Mucosa of rectum (tissue), 2 donors: ENCODE measurements around the gene C6orf163.
"Not testable (repeated sequence)": the region's sequence is repeated elsewhere in the genome, so short reads cannot be mapped to it uniquely, and the experiment has no call there.

Source experiments
- H3K27ac ChIP-seq, 2 donors: one replicate each; pipeline ENCODE4 v1.7.0; 2013; ENCODE audit warnings: inconsistent platforms in 2 of 2, low read depth in 2 of 2, low read length in 2 of 2
- H3K27me3 ChIP-seq, 2 donors: one replicate each; pipeline ENCODE4 v1.7.0; 2013; ENCODE audit warnings: low read length in 2 of 2; ENCODE audit not compliant: control insufficient read depth in 2 of 2, insufficient read depth in 2 of 2
- H3K36me3 ChIP-seq, 2 donors: one replicate each; pipeline ENCODE4 v1.7.0; 2013; ENCODE audit warnings: low read length in 2 of 2; ENCODE audit not compliant: control insufficient read depth in 2 of 2, insufficient read depth in 2 of 2
- H3K4me1 ChIP-seq, 2 donors: one replicate each; pipeline ENCODE4 v1.7.0; 2013; ENCODE audit warnings: low read length in 2 of 2, mild to moderate bottlenecking in 1 of 2; ENCODE audit not compliant: control insufficient read depth in 2 of 2, insufficient read depth in 2 of 2
- H3K4me3 ChIP-seq, 2 donors: one replicate each; pipeline ENCODE4 v1.7.0; 2013; ENCODE audit warnings: low read length in 2 of 2
- H3K9ac ChIP-seq, 2 donors: one replicate each; pipeline ENCODE4 v1.7.0; 2013; ENCODE audit warnings: low read length in 2 of 2, low read depth in 1 of 2, mild to moderate bottlenecking in 1 of 2
- H3K9me3 ChIP-seq, 2 donors: one replicate each; pipeline ENCODE4 v1.7.0; 2013; ENCODE audit warnings: low read length in 2 of 2; ENCODE audit not compliant: control insufficient read depth in 2 of 2
- donor health status: healthy.
- donor health status: Normal muscosa, but diverticular disease.

The C6orf163 gene

DNA sequence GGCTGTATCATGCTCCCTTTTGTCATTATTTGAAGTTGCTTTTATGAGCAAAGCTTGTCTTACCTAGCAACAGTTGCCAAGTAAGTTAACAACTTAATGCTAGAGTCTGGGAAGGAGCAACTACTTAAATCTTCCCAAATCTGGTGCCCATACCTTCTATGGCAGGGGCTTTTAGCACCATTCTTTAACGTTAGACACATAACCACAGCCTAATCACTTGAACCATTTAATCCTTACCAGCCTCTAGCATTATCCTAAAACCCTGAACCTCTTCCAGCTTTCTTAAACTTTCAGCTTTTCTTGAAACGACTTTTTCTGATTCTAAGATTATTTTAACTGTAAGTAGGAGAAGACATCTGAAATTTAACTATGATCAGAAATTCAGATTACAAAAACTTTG lies at the start of gene C6orf163:
Gene C6orf163 (plus strand): TSS at position 83 of the 400 bp plus-strand sequence. CDS start 287 bp downstream, at position 370.
- Histone ChIP-seq H3K9me3 (no peaks in the 10 kb centered on the region), H3K9ac (no peak within 1 kb of the TSS), H3K36me3 (peaks cover 0 to 3% of the 10 kb centered on the region in 2 donors), H3K4me1 (no peaks in the 10 kb centered on the region), H3K27ac (no peak within 1 kb of the TSS), H3K27me3 (no peaks in the 10 kb centered on the region), H3K4me3 (no peak within 1 kb of the TSS)

GRCh38 chr6:87297119-87297518 lies 47.5 kb upstream of the C6orf163 start:
- no peak overlapping the region for H3K9ac ChIP-seq
- H3K27me3 ChIP-seq = no peaks in the 10 kb centered on the region
- H3K4me1 ChIP-seq = no peaks in the 10 kb centered on the region
- H3K4me3 ChIP-seq = no peak overlapping the region
- H3K36me3 ChIP-seq = no peaks in the 10 kb centered on the region
- no peaks in the 10 kb centered on the region for H3K9me3 ChIP-seq
- no peak overlapping the region for H3K27ac ChIP-seq

GRCh38 chr6:87301277-87301676 lies 43.3 kb upstream of the C6orf163 start:
- H3K36me3 ChIP-seq, H3K4me1 ChIP-seq, H3K9ac ChIP-seq, H3K27ac ChIP-seq, H3K4me3 ChIP-seq, H3K9me3 ChIP-seq, H3K27me3 ChIP-seq: not testable (repeated sequence)

DNA sequence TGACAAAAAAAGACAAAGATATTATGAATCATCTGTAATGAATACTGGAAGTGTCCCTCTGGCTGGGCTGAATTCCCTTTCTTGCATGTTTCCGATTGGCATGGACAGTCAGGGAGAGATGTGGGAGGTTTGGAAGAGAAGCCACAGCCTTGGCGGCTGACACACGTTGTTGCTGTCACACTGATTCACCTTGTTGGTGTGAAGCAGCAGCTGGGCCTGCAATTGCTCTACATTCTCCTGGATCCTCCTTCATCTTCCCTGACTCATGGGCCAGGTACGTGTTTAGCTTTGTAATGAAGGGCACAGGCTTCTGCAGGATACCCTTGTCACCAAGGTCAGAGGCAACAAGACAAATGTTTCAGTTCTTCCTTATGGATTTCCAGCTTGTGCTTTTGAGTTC lies 35.6 kb upstream of the C6orf163 start:
- Histone ChIP-seq H3K9me3 (no peaks in the 10 kb centered on the region), H3K27me3 (no peaks in the 10 kb centered on the region), H3K4me3 (no peak overlapping the region), H3K4me1 (no peaks in the 10 kb centered on the region), H3K9ac (no peak overlapping the region), H3K36me3 (no peaks in the 10 kb centered on the region), H3K27ac (no peak overlapping the region)

DNA sequence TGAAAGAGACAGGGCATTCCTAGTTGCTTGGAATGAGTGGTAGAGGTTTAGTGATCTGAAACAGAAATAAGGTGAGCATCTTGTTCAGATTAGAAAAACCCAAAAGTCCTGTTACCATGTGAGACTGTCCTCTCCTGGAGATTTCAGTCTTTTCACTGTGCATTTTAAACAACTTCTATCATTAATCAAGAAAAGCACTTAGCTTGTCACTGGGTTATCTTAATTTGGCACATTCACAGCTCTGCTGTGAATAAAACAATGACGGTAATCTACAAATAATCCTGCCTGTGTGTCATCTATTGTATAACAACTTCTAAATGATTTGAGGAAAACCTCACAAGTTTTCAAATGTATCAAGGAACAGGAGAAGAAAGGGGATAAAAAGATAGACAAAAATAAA lies 31.8 kb upstream of the C6orf163 start:
- no peaks in the 10 kb centered on the region for H3K9me3 ChIP-seq
- H3K27ac ChIP-seq = no peak overlapping the region
- no peaks in the 10 kb centered on the region for H3K36me3 ChIP-seq
- no peaks in the 10 kb centered on the region for H3K27me3 ChIP-seq
- H3K9ac ChIP-seq = no peak overlapping the region
- H3K4me1 ChIP-seq = no peaks in the 10 kb centered on the region
- no peak overlapping the region for H3K4me3 ChIP-seq

GRCh38 chr6:87315071-87315470 lies 29.5 kb upstream of the C6orf163 start:
- H3K27ac ChIP-seq = no peak overlapping the region
- H3K27me3 ChIP-seq = no peaks in the 10 kb centered on the region
- H3K4me3 ChIP-seq = no peak overlapping the region
- H3K9ac ChIP-seq = no peak overlapping the region
- no peaks in the 10 kb centered on the region for H3K9me3 ChIP-seq
- no peaks in the 10 kb centered on the region for H3K4me1 ChIP-seq
- no peaks in the 10 kb centered on the region for H3K36me3 ChIP-seq

DNA sequence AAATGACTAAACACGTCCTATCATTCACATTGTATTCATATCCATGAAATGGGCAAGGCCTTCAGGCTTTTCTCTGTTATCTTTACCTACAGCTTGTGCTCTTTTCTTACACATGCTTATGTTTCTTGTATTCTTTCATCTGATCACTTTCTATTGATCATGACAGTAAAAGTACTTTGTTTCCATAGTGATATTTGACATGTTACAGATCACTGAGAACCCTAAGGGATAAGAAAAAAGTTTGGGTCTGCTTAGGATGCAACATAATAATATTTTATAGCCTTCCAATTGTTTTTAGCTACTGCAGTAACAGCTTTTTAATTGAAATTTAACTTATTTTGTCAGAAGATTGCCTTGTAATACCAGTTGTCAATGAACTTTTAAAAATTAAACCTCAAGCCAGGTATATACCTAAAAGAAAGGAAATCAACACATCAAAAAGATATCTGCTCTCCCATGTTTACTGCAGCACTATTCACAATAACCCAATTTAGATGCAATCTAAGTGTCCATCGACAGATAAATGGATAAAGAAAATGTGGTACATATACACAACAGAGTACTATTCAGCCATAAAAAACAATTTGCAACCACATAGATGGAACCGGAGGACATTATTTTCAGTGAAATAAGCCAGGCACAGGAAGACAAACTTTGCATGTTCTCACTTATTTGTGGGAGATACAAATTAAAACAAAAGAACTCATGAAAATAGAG lies 25.2 kb upstream of the C6orf163 start:
- H3K27ac ChIP-seq = no peak overlapping the region
- no peak overlapping the region for H3K9ac ChIP-seq

GRCh38 chr6:87322304-87323212 lies 22.1 kb upstream of the C6orf163 start, which contains the start of gene SMIM8:
Gene SMIM8 (plus strand): TSS chr6:87322588. CDS start chr6:87337032, 14,444 bp downstream.
- H3K4me3 ChIP-seq = peak within 1 kb of the TSS; percentile 97 to 99
- H3K27ac ChIP-seq = peak within 1 kb of the TSS; percentile 68 to 79
- H3K27me3 ChIP-seq = no peaks in the 10 kb centered on the region
- H3K9me3 ChIP-seq = no peaks in the 10 kb centered on the region
- peaks cover 0 to 3% of the 10 kb centered on the region in 2 donors for H3K4me1 ChIP-seq
- H3K36me3 ChIP-seq = no peaks in the 10 kb centered on the region
- H3K9ac ChIP-seq = peak within 1 kb of the TSS; percentile 88 to 96

More for the DNA sequence above, 25.2 kb upstream of the C6orf163 start:
- H3K36me3 ChIP-seq = no peaks in the 10 kb centered on the region
- H3K27me3 ChIP-seq = no peaks in the 10 kb centered on the region
- no peaks in the 10 kb centered on the region for H3K9me3 ChIP-seq
- H3K4me3 ChIP-seq = no peak overlapping the region
- H3K4me1 ChIP-seq = peaks cover 0 to 3% of the 10 kb centered on the region in 2 donors

GRCh38 chr6:87323880-87324279 lies 20.7 kb upstream of the C6orf163 start:
- not testable (repeated sequence) for H3K9me3 ChIP-seq, H3K27ac ChIP-seq, H3K27me3 ChIP-seq, H3K4me3 ChIP-seq, H3K4me1 ChIP-seq, H3K9ac ChIP-seq, H3K36me3 ChIP-seq

DNA sequence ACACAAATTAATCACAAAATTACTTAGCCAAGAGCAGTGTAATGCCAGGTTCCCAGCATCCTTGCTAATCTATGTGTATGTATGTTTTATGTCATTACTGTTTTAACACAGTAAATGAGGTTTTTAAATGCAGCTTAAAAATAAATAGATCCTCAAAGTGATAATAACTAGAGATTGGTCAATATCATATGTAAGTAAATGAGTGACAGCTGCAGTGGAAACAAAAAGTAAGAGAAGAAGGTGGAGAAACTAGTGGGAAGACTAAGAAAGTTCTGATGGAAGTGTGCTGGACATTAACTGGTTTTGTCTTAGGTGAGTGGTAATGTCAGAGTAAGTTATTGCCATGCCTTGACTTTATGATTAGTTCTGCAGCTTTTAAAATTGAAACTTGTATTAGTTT lies 13.7 kb upstream of the C6orf163 start:
- Histone ChIP-seq H3K4me1 (no peaks in the 10 kb centered on the region), H3K27ac (no peak overlapping the region), H3K9ac (no peak overlapping the region), H3K36me3 (no peaks in the 10 kb centered on the region), H3K9me3 (no peaks in the 10 kb centered on the region), H3K4me3 (no peak overlapping the region), H3K27me3 (no peaks in the 10 kb centered on the region)
